H1 (cell line): ENCODE results near the gene HRCT1. TPM values are rescaled to one million over a fixed set of nuclear protein-coding genes. Genes with fewer than 3 reads are reported as not detected.
A peak's percentile ranks its signal among the peaks of the same experiment; 100 is the strongest.

ENCODE experiments used
- CTCF ChIA-PET: fragments of 300-600 bp; sonication (Branson Sonifier 250); formaldehyde crosslinking; loops from one replicate; lab custom pipeline; 2021; ENCODE audit not compliant: partially characterized antibody; lab: Charles Lee
- POLR2A ChIA-PET: fragments of 300-600 bp; sonication (Branson Sonifier 250); formaldehyde crosslinking; loops from one replicate; lab custom pipeline; 2021; ENCODE audit warnings: inconsistent platforms; ENCODE audit not compliant: partially characterized antibody; lab: Charles Lee
- DNase-seq, 2 experiments: peaks; one replicate each; pipeline versions ENCODE4 v3.0.0 to v3.0.0-alpha.2; 2010 to 2022; ENCODE audit warnings: low spot score in 2 of 2, low read depth in 1 of 2, mixed read lengths in 1 of 2
- FAIRE-seq: peaks from 2 replicates; lab custom pipeline; 2011; peaks lifted over from hg19 to GRCh38; lab: Jason Lieb, UNC
- H2AFZ ChIP-seq: 2 replicates; pipeline ENCODE4 v1.8.1; 2012; ENCODE audit warnings: low read length, inconsistent platforms
- H2AK5ac ChIP-seq: 2 replicates; pipeline ENCODE4 v1.6.1; 2013; ENCODE audit warnings: low read depth, low read length
- H2BK120ac ChIP-seq: replicated peaks from 2 replicates; pipeline ENCODE3; 2013; ENCODE audit warnings: low read depth, low read length, inconsistent platforms
- H2BK12ac ChIP-seq: 2 replicates; pipeline ENCODE4 v1.6.1; 2013; ENCODE audit warnings: low read depth, low read length
- H2BK15ac ChIP-seq: 2 replicates; pipeline ENCODE4 v1.6.1; 2013; ENCODE audit warnings: low read length
- H2BK20ac ChIP-seq: 2 replicates; pipeline ENCODE4 v1.6.1; 2013; ENCODE audit warnings: low read length
- H2BK5ac ChIP-seq: 2 replicates; pipeline ENCODE4 v1.6.1; 2013; ENCODE audit warnings: low read depth, low read length
- H3K14ac ChIP-seq: 2 replicates; pipeline ENCODE4 v1.6.1; 2013; ENCODE audit warnings: inconsistent platforms; ENCODE audit not compliant: insufficient read length
- H3K18ac ChIP-seq: 2 replicates; pipeline ENCODE4 v1.6.1; 2013; ENCODE audit warnings: low read length; ENCODE audit errors: extremely low read depth
- H3K23ac ChIP-seq: 2 replicates; pipeline ENCODE4 v1.6.1; 2013; ENCODE audit warnings: inconsistent platforms; ENCODE audit not compliant: insufficient read length
- H3K23me2 ChIP-seq: 2 replicates; pipeline ENCODE4 v1.6.1; 2013; ENCODE audit warnings: low read depth, low read length
- H3K27ac ChIP-seq: 2 replicates; pipeline ENCODE4 v1.6.1; 2011; ENCODE audit warnings: low read depth, low read length, inconsistent platforms
- H3K27me3 ChIP-seq, 4 experiments: replicated peaks in 1 of 4; 1 replicate in 1 of 4; 2 replicates in 3 of 4; pipeline versions ENCODE4 v1.6.1 to v1.8.1; 2011 to 2013; ENCODE audit warnings: low read length in 3 of 4, mild to moderate bottlenecking in 3 of 4, inconsistent platforms in 2 of 4, mixed read lengths in 2 of 4, moderate library complexity in 1 of 4; ENCODE audit not compliant: control insufficient read depth in 3 of 4, insufficient read depth in 3 of 4; ENCODE audit errors: extremely low read depth in 1 of 4
- H3K36me3 ChIP-seq, 4 experiments: 2 replicates each; pipeline versions ENCODE4 v1.6.1 to v1.8.1; 2011 to 2013; ENCODE audit warnings: mild to moderate bottlenecking in 4 of 4, low read length in 3 of 4, moderate library complexity in 2 of 4, control low read depth in 1 of 4, inconsistent platforms in 1 of 4; ENCODE audit not compliant: insufficient read depth in 4 of 4, control insufficient read depth in 2 of 4
- H3K4ac ChIP-seq: replicated peaks from 2 replicates; pipeline ENCODE3; 2013; ENCODE audit warnings: low read length, low read depth, mixed read lengths, inconsistent platforms; ENCODE audit not compliant: insufficient read length
- H3K4me1 ChIP-seq, 4 experiments: replicated peaks in 1 of 4; 1 replicate in 1 of 4; 2 replicates in 3 of 4; pipeline versions ENCODE4 v1.6.1 to v1.8.1; 2011 to 2013; ENCODE audit warnings: low read length in 3 of 4, inconsistent platforms in 2 of 4, mixed read lengths in 1 of 4; ENCODE audit not compliant: insufficient read depth in 4 of 4, control insufficient read depth in 3 of 4
- H3K4me2 ChIP-seq, 2 experiments: 2 replicates each; pipeline versions ENCODE4 v1.6.1 to v1.8.1; 2011 to 2013; ENCODE audit warnings: low read depth in 2 of 2, low read length in 2 of 2, control low read depth in 1 of 2, inconsistent platforms in 1 of 2, mild to moderate bottlenecking in 1 of 2; ENCODE audit not compliant: insufficient read depth in 1 of 2
- H3K4me3 ChIP-seq, 4 experiments: fragments of 200-600, 300-600 bp in 1 of 4; sonication (generic), shearing (Covaris generic), sonication (Bioruptor Twin) in 1 of 4; 2 replicates each; pipeline versions ENCODE4 v1.5.1 to v1.8.1; 2011 to 2016; ENCODE audit warnings: low read length in 4 of 4, low read depth in 3 of 4, control low read depth in 2 of 4, inconsistent platforms in 2 of 4, mild to moderate bottlenecking in 2 of 4, mixed read lengths in 1 of 4, moderate library complexity in 1 of 4; ENCODE audit not compliant: insufficient read depth in 2 of 4; ENCODE audit errors: extremely low read depth in 1 of 4
- H3K56ac ChIP-seq: replicated peaks from 2 replicates; pipeline ENCODE3; 2013; ENCODE audit warnings: low read depth, mild to moderate bottlenecking, mixed read lengths, low read length, inconsistent platforms; ENCODE audit not compliant: insufficient read length
- H3K79me1 ChIP-seq: 2 replicates; pipeline ENCODE4 v1.6.1; 2013; ENCODE audit warnings: low read depth, low read length, control low read depth
- H3K79me2 ChIP-seq, 2 experiments: 2 replicates each; pipeline versions ENCODE4 v1.6.1 to v1.8.1; 2012 to 2013; ENCODE audit warnings: low read length in 2 of 2, mild to moderate bottlenecking in 2 of 2, inconsistent platforms in 1 of 2; ENCODE audit not compliant: insufficient read depth in 2 of 2, control insufficient read depth in 1 of 2
- H3K9ac ChIP-seq, 4 experiments: replicated peaks in 1 of 4; 1 replicate in 1 of 4; 2 replicates in 3 of 4; pipeline versions ENCODE4 v1.6.1 to v1.8.1; 2011 to 2013; ENCODE audit warnings: low read depth in 3 of 4, low read length in 3 of 4, control low read depth in 2 of 4, mild to moderate bottlenecking in 2 of 4, moderate library complexity in 2 of 4, inconsistent platforms in 1 of 4; ENCODE audit errors: extremely low read depth in 1 of 4
- H3K9me3 ChIP-seq, 2 experiments: 2 replicates each; pipeline versions ENCODE4 v1.6.1 to v1.8.1; 2012 to 2013; ENCODE audit warnings: mild to moderate bottlenecking in 2 of 2, moderate library complexity in 2 of 2, control low read depth in 1 of 2, inconsistent platforms in 1 of 2, low read depth in 1 of 2, low read length in 1 of 2, mixed read lengths in 1 of 2; ENCODE audit not compliant: insufficient read depth in 2 of 2
- H4K20me1 ChIP-seq, 2 experiments: replicated peaks in 1 of 2; 2 replicates each; pipeline versions ENCODE3 to v1.8.1; 2011 to 2013; ENCODE audit warnings: inconsistent platforms in 2 of 2, low read length in 2 of 2, mild to moderate bottlenecking in 1 of 2; ENCODE audit not compliant: insufficient read depth in 2 of 2, control insufficient read depth in 1 of 2
- H4K5ac ChIP-seq: 2 replicates; pipeline ENCODE4 v1.6.1; 2013; ENCODE audit warnings: low read length, low read depth, mixed read lengths, inconsistent platforms; ENCODE audit not compliant: insufficient read length
- H4K8ac ChIP-seq: 2 replicates; pipeline ENCODE4 v1.8.0; 2013; ENCODE audit warnings: mild to moderate bottlenecking, moderate library complexity, low read length, inconsistent platforms; ENCODE audit not compliant: insufficient read depth; ENCODE audit errors: extremely low read depth
- H4K91ac ChIP-seq: replicated peaks from 2 replicates; pipeline ENCODE3; 2013; ENCODE audit warnings: low read length, mixed read lengths, inconsistent platforms; ENCODE audit not compliant: insufficient read length
- BRCA1 ChIP-seq: IDR thresholded peaks from 2 replicates; pipeline ENCODE4 v1.6.1; 2012; ENCODE audit warnings: low read depth, low read length, improper control_type of control experiment
- CTCF ChIP-seq, 3 experiments: IDR thresholded peaks; 1 replicate in 2 of 3; 2 replicates in 1 of 3; pipeline versions ENCODE4 v1.5.1 to v1.6.1; 2011; ENCODE audit warnings: low read length in 3 of 3, mild to moderate bottlenecking in 3 of 3, inconsistent platforms in 2 of 3, low read depth in 1 of 3, moderate library complexity in 1 of 3; ENCODE audit not compliant: insufficient read depth in 1 of 3; ENCODE audit errors: control extremely low read depth in 1 of 3
- RAD21 ChIP-seq, 2 experiments: IDR thresholded peaks in 1 of 2; conservative IDR thresholded peaks in 1 of 2; 2 replicates each; pipeline ENCODE4 v1.6.1; 2011; ENCODE audit warnings: low read depth in 2 of 2, low read length in 2 of 2, improper control_type of control experiment in 1 of 2, inconsistent platforms in 1 of 2, mild to moderate bottlenecking in 1 of 2, moderate library complexity in 1 of 2
- TBP ChIP-seq: IDR thresholded peaks from 2 replicates; pipeline ENCODE4 v1.6.1; 2011; ENCODE audit warnings: low read depth, low read length, improper control_type of control experiment
- WGBS, 2 experiments: shearing (Covaris generic) in 1 of 2; methylation state at CpG; one replicate each; pipeline versions ENCODE4 v1.1.6 to v1.1.7; 2013 to 2015; ENCODE audit warnings: low lambda C conversion rate in 2 of 2, mixed read lengths in 2 of 2, inconsistent platforms in 1 of 2, low coverage in 1 of 2, missing lambda C conversion rate in 1 of 2; ENCODE audit not compliant: insufficient replicate concordance in 2 of 2, insufficient coverage in 1 of 2, insufficient read length in 1 of 2; ENCODE audit errors: extremely low coverage in 1 of 2, missing lambda C conversion rate in 1 of 2; 5-methylcytosine and 5-hydroxymethylcytosine counted together
- polyA plus RNA-seq, 7 experiments: library from polyadenylated mRNA; depleted of rRNA in 3 of 7; stranded (reverse) in 5 of 7; unstranded in 2 of 7; fragments of >200 nt in 5 of 7; fragments of 200-250 nt in 2 of 7; gene quantifications; 1 replicate in 5 of 7; 2 replicates in 1 of 7; 4 replicates in 1 of 7; pipeline versions ENCODE4 v1.2.1 to v1.2.3, GENCODE V29; 2011 to 2013; ENCODE audit warnings: missing spikeins in 2 of 7, mixed read lengths in 2 of 7
- total RNA-seq: library from RNA; stranded (reverse); fragmentation: NEBNext Ultra II Directional; extraction: Animal tissue kit (Norgen Biotek cat#: 25700); gene quantifications from 2 replicates; pipeline ENCODE4 v1.2.1, GENCODE V29; 2021

The HRCT1 gene
- total and polyA plus RNA-seq, 2 of the 8 experiments (the other 6 are each of a cell fraction or from before 2014, with no cell fraction given) = not detected

GRCh38 chr9:35910613-35911359 lies 4.8 kb downstream of the HRCT1 start:
- no peak overlapping the region for H3K23ac ChIP-seq
- POLR2A ChIA-PET = interaction anchor here (0.5 to 1.0 kb wide), 2 partner anchors 10 to 30 kb away, joined by 3 to 4 read pairs; no protein-coding TSS in a partner anchor
- no peak overlapping the region for H3K4me2 ChIP-seq
- no peak overlapping the region for H3K56ac ChIP-seq
- peaks cover 3% of the 10 kb centered on the region; the same call in 1 of the 2 replicates for H3K23me2 ChIP-seq
- no peak overlapping the region for H2BK120ac ChIP-seq
- no peak overlapping the region for H3K9ac ChIP-seq
- H3K4ac ChIP-seq = no peak overlapping the region
- peak overlapping the region; percentile 54; the same call in 1 of the 2 replicates for H4K8ac ChIP-seq
- H2BK15ac ChIP-seq = peak overlapping the region; percentile 13; the same call in 1 of the 2 replicates
- no peaks in the 10 kb centered on the region for H3K36me3 ChIP-seq
- peak overlapping the region; percentile 48 for H4K91ac ChIP-seq
- H3K79me2 ChIP-seq = no peaks in the 10 kb centered on the region
- no peaks in the 10 kb centered on the region for H4K20me1 ChIP-seq
- WGBS, 2 experiments = 76% methylated on average over 14 of the region's 14 CpGs; no CpG with 5 or more reads in 1 of the 2 experiments
- no peak overlapping the region for H4K5ac ChIP-seq
- no peak overlapping the region for H3K18ac ChIP-seq
- no peak for FAIRE-seq
- no peak overlapping the region; the same call in 1 of the 2 replicates for H2AFZ ChIP-seq
- H2BK20ac ChIP-seq = no peak overlapping the region
- H3K4me3 ChIP-seq = no peak overlapping the region
- TF ChIP-seq TBP (no peak), CTCF (IDR thresholded peaks at IDR 0.05; ENCODE audit: control extremely low read depth in 1 of 3, insufficient read depth in 1 of 3, low read depth in 1 of 3, low read length in 3 of 3) (peak; percentile 47 to 64 (median 56)), RAD21 (IDR thresholded peaks at IDR 0.05 in 1 of 2, conservative IDR thresholded peaks at IDR 0.05 in 1 of 2; ENCODE audit: low read depth in 2 of 2, low read length in 2 of 2) (peak; percentile 73 to 74), BRCA1 (no peak)
- TF ChIP-seq, all 59 proteins: peak for 2
- Histone ChIP-seq H3K9me3 (no peaks in the 10 kb centered on the region), H3K14ac (no peak overlapping the region), H3K27ac (no peak overlapping the region), H2BK12ac (peak overlapping the region; percentile 10; the same call in 1 of the 2 replicates), H3K27me3 (no peaks in the 10 kb centered on the region; a peak in 2 of 7 replicates), H3K4me1 (peaks cover 9 to 33% (median 21%) of the 10 kb centered on the region in 4 experiments), H2BK5ac (no peak overlapping the region), H3K79me1 (0 out of 2 replicates have a peak, but pooled peaks cover 2% of the 10 kb centered on the region), H2AK5ac (no peak overlapping the region)
- CTCF ChIA-PET = interaction anchor here (0.6 to 5.6 kb wide), 26 partner anchors 8 to 1284 kb away, joined by 3 to 26 read pairs (median 3); partner anchors contain the start of genes CREB3 and TLN1
- peak in 1 of 2 experiments; percentile 55 for DNase-seq
